B cell (primary cell): ENCODE measurements around the gene NXNL1. TPM values are rescaled to one million over a fixed set of nuclear protein-coding genes. Genes with fewer than 3 reads are reported as not detected.

Experiments used
- ATAC-seq: fragments of 200-7000 bp; cut with Tn5 transposase; one replicate; pipeline ENCODE4 v1.10.0; 2021; ENCODE audit warnings: low read depth, mild to moderate bottlenecking, moderate number of reproducible peaks, moderate library complexity
- CTCF ChIA-PET: fragments of 350-600 bp; sonication (Branson Sonifier 250); formaldehyde crosslinking; loops from one replicate; lab custom pipeline; 2021; ENCODE audit warnings: antibody characterized with exemption, inconsistent platforms; lab: Charles Lee
- POLR2A ChIA-PET: fragments of 350-600 bp; sonication (Branson Sonifier 250); formaldehyde crosslinking; loops from one replicate; lab custom pipeline; 2021; ENCODE audit warnings: antibody characterized with exemption; lab: Charles Lee
- DNase-seq: peaks from one replicate; pipeline ENCODE4 v3.0.0; 2013
- H2AFZ ChIP-seq: 2 replicates; pipeline ENCODE4 v1.6.1; 2012; ENCODE audit warnings: mild to moderate bottlenecking, low read depth, low read length; ENCODE audit not compliant: insufficient read depth, poor library complexity, severe bottlenecking
- H3K27ac ChIP-seq, 2 donors: 1 replicate in 1 of 2; 2 replicates in 1 of 2; pipeline ENCODE4 v1.5.1; 2012 to 2013; ENCODE audit warnings: low read length in 2 of 2, mild to moderate bottlenecking in 2 of 2, moderate library complexity in 1 of 2
- H3K27me3 ChIP-seq, 4 experiments: fragments of 200-600 bp in 1 of 4; sonication (generic) in 1 of 4; replicated peaks in 1 of 4; 1 replicate in 2 of 4; 2 replicates in 2 of 4; pipeline versions ENCODE4 v1.6.1 to v1.7.0; 2013 to 2016; ENCODE audit warnings: low read length in 3 of 4, mild to moderate bottlenecking in 2 of 4, mixed read lengths in 1 of 4, moderate library complexity in 1 of 4; ENCODE audit not compliant: insufficient read depth in 4 of 4, control insufficient read depth in 3 of 4; ENCODE audit errors: control extremely low read depth in 1 of 4
- H3K36me3 ChIP-seq, 2 experiments: replicated peaks in 1 of 2; 1 replicate in 1 of 2; 2 replicates in 1 of 2; pipeline versions ENCODE4 v1.6.1 to v1.7.1; 2013; ENCODE audit warnings: low read length in 1 of 2; ENCODE audit not compliant: insufficient read depth in 2 of 2, control insufficient read depth in 1 of 2; ENCODE audit errors: control extremely low read depth in 1 of 2, extremely low read depth in 1 of 2
- H3K4me1 ChIP-seq, 2 donors: fragments of 200-600 bp in 1 of 2; sonication (generic) in 1 of 2; 1 replicate in 1 of 2; 2 replicates in 1 of 2; pipeline versions ENCODE4 v1.5.1 to v1.6.1; 2013 to 2017; ENCODE audit warnings: low read length in 2 of 2; ENCODE audit not compliant: control insufficient read depth in 2 of 2, insufficient read depth in 2 of 2
- H3K4me2 ChIP-seq: replicated peaks from 2 replicates; pipeline ENCODE3; 2012; ENCODE audit warnings: mild to moderate bottlenecking, low read depth, low read length; ENCODE audit not compliant: poor library complexity, severe bottlenecking
- H3K4me3 ChIP-seq, 5 experiments: fragments of 200-600 bp in 1 of 5; sonication (generic) in 1 of 5; 1 replicate in 3 of 5; 2 replicates in 2 of 5; pipeline versions ENCODE4 v1.5.1 to v1.7.0; 2011 to 2016; ENCODE audit warnings: low read length in 4 of 5, mild to moderate bottlenecking in 4 of 5, low read depth in 2 of 5, control low read depth in 1 of 5, moderate library complexity in 1 of 5; ENCODE audit not compliant: insufficient read depth in 1 of 5; ENCODE audit errors: control extremely low read depth in 1 of 5, extremely low read depth in 1 of 5
- H3K79me2 ChIP-seq: fragments of 200-600 bp; sonication (generic); one replicate; pipeline ENCODE4 v1.6.0; 2016; ENCODE audit warnings: low read length; ENCODE audit not compliant: control insufficient read depth, insufficient read depth
- H3K9ac ChIP-seq: fragments of 200-600 bp; sonication (generic); 2 replicates; pipeline ENCODE4 v1.6.1; 2017; ENCODE audit warnings: mild to moderate bottlenecking, low read length, moderate library complexity
- H3K9me3 ChIP-seq, 3 donors: one replicate each; pipeline versions ENCODE4 v1.6.1 to v1.7.1; 2013; ENCODE audit warnings: low read length in 2 of 3; ENCODE audit not compliant: control insufficient read depth in 2 of 3, insufficient read depth in 1 of 3; ENCODE audit errors: control extremely low read depth in 1 of 3
- H4K20me1 ChIP-seq: 2 replicates; pipeline ENCODE4 v1.6.0; 2012; ENCODE audit warnings: mild to moderate bottlenecking, low read length; ENCODE audit not compliant: insufficient read depth, control insufficient read depth, poor library complexity, severe bottlenecking
- H3K27ac Mint-ChIP-seq: one replicate; pipeline ENCODE4 v1.8.0; 2021; ENCODE audit warnings: mixed read lengths
- H3K27me3 Mint-ChIP-seq: one replicate; pipeline ENCODE4 v1.8.0; 2021; ENCODE audit warnings: mixed read lengths
- H3K4me1 Mint-ChIP-seq: one replicate; pipeline ENCODE4 v1.8.0; 2021; ENCODE audit warnings: mixed read lengths
- H3K4me3 Mint-ChIP-seq: one replicate; pipeline ENCODE4 v1.8.0; 2021; ENCODE audit warnings: mixed read lengths
- H3K9me3 Mint-ChIP-seq: one replicate; pipeline ENCODE4 v1.8.0; 2022; ENCODE audit warnings: mixed read lengths; ENCODE audit not compliant: insufficient read depth
- EZH2 ChIP-seq: IDR thresholded peaks from 2 replicates; pipeline ENCODE4 v1.6.1; 2012; ENCODE audit warnings: borderline replicate concordance, low read depth, mild to moderate bottlenecking, moderate library complexity, low read length; ENCODE audit not compliant: insufficient read depth, poor library complexity, severe bottlenecking
- WGBS: methylation state at CpG from one replicate; pipeline ENCODE4 v1.1.5; 2013; ENCODE audit warnings: missing lambda C conversion rate; ENCODE audit not compliant: insufficient coverage; 5-methylcytosine and 5-hydroxymethylcytosine counted together
- intact Hi-C: fragments of 100-400 bp; cut with micrococcal nuclease; formaldehyde crosslinking; loops from one replicate; pipeline ENCODE4 v1.10.0; 2022
- polyA plus RNA-seq: library from polyadenylated mRNA; depleted of rRNA; stranded (reverse); fragments of >200 nt; gene quantifications from 2 replicates; pipeline ENCODE4 v1.2.3, GENCODE V29; 2012
- total RNA-seq, 2 donors: library from RNA; stranded (reverse); fragments of 120-200 nt in 1 of 2; gene quantifications; 1 replicate in 1 of 2; 2 replicates in 1 of 2; pipeline versions ENCODE4 v1.2.3 to v1.2.4, GENCODE V29; 2013 to 2022
- TF ChIP-seq, protein P1 (sequence below): fragments of 200-600 bp; IDR thresholded peaks from one replicate; pipeline ENCODE4 v1.8.0; 2022; ENCODE audit warnings: antibody characterized with exemption, mild to moderate bottlenecking

Gene NXNL1
- total and polyA plus RNA-seq, 2 donors (not counting 1 experiment from before 2014, with no cell fraction given), result not detected

DNA sequence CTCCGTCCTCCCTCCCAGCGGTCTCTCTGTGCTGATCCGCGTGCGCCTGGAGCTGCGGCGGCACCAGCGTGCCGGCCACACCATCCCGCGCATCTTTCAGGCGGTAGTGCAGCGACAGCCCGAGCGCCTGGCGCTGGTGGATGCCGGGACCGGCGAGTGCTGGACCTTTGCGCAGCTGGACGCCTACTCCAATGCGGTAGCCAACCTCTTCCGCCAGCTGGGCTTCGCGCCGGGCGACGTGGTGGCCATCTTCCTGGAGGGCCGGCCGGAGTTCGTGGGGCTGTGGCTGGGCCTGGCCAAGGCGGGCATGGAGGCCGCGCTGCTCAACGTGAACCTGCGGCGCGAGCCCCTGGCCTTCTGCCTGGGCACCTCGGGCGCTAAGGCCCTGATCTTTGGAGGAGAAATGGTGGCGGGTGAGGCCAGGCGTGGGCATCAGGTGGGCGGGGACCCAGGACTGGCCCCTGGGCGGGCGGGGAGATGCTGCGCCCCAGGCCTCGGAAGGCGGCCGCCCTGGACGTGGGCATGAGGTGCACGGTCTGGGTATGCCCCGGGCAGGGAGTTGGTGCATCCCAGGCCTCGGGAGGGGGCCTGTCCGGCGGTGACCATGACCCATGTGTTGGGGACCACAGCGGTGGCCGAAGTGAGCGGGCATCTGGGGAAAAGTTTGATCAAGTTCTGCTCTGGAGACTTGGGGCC lies 26.0 kb upstream of the NXNL1 start:
- no peak overlapping the region for H2AFZ ChIP-seq
- ChIA-PET CTCF (interaction anchor here (0.5 kb wide), 1 partner anchor 85 kb away, joined by 3 read pairs; no protein-coding TSS in a partner anchor), POLR2A (no interaction called here)
- no peaks in the 10 kb centered on the region for H3K27me3 Mint-ChIP-seq
- 98% methylated on average over 58 of the region's 58 CpGs for WGBS
- no peaks in the 10 kb centered on the region for H3K9me3 ChIP-seq
- H3K36me3 ChIP-seq, result no peaks in the 10 kb centered on the region
- H3K79me2 ChIP-seq, result no peaks in the 10 kb centered on the region
- intact Hi-C loops, result no loop called here
- H4K20me1 ChIP-seq, result no peaks in the 10 kb centered on the region
- no peak overlapping the region for H3K4me2 ChIP-seq
- H3K4me1 Mint-ChIP-seq, result peaks cover 13% of the 10 kb centered on the region
- H3K27ac ChIP-seq, result no peak overlapping the region
- no peak for TF ChIP-seq EZH2
- TF ChIP-seq, protein P1, sequence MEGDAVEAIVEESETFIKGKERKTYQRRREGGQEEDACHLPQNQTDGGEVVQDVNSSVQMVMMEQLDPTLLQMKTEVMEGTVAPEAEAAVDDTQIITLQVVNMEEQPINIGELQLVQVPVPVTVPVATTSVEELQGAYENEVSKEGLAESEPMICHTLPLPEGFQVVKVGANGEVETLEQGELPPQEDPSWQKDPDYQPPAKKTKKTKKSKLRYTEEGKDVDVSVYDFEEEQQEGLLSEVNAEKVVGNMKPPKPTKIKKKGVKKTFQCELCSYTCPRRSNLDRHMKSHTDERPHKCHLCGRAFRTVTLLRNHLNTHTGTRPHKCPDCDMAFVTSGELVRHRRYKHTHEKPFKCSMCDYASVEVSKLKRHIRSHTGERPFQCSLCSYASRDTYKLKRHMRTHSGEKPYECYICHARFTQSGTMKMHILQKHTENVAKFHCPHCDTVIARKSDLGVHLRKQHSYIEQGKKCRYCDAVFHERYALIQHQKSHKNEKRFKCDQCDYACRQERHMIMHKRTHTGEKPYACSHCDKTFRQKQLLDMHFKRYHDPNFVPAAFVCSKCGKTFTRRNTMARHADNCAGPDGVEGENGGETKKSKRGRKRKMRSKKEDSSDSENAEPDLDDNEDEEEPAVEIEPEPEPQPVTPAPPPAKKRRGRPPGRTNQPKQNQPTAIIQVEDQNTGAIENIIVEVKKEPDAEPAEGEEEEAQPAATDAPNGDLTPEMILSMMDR, result no peak
- no peak overlapping the region for H3K4me3 Mint-ChIP-seq
- no peak overlapping the region for H3K27ac Mint-ChIP-seq
- no peaks in the 10 kb centered on the region for H3K9me3 Mint-ChIP-seq
- no peak for ATAC-seq
- DNase-seq, result no peak
- H3K9ac ChIP-seq, result no peak overlapping the region
- H3K27me3 ChIP-seq, result no peaks in the 10 kb centered on the region
- peaks cover 9 to 20% of the 10 kb centered on the region in 2 donors for H3K4me1 ChIP-seq
- H3K4me3 ChIP-seq, result no peak overlapping the region

DNA sequence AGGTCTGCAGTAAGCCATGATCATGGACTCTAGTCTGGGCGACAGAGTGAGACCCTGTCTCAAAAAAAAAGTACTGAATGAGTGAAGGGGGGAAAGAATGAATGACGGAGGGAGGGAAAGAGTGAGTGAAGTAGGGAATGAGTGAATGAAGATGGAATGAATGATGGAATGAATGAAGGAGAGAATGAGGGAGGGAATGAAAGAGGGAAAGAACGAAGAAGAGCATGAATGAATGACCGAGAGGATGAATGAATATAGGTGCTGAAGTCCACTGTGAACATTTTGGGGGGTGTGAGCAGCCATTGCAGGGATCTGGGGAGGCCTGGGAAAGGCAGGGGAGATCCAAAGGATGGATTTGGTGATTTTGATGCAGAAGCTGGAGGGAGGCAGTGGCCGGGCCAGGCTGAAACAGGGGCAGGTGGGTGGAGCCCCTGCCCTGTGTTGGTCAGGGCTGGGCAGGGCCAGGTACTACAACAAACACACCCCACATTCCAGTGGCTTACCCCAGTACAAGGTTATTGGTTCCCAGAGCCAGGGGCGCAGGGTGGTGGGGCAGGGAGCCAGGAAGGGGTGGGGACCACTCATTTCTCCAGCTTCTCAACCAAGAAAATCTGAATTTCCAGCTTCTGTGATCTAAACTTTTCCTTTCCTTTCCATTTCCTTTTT lies 23.9 kb upstream of the NXNL1 start:
- no peaks in the 10 kb centered on the region for H4K20me1 ChIP-seq
- no peak for ATAC-seq

More for the DNA sequence above, 23.9 kb upstream of the NXNL1 start:
- peaks cover 9 to 20% of the 10 kb centered on the region in 2 donors for H3K4me1 ChIP-seq
- no peak overlapping the region for H2AFZ ChIP-seq
- DNase-seq, result no peak
- 88% methylated on average over 5 of the region's 6 CpGs for WGBS
- no peaks in the 10 kb centered on the region for H3K36me3 ChIP-seq
- no peak overlapping the region for H3K4me2 ChIP-seq
- no peak overlapping the region for H3K27ac ChIP-seq
- H3K27me3 ChIP-seq, result no peaks in the 10 kb centered on the region
- ChIA-PET POLR2A (no interaction called here), CTCF (interaction anchor here (0.6 to 1.9 kb wide), 2 partner anchors 9 to 11 kb away, joined by 3 to 5 read pairs; no protein-coding TSS in a partner anchor)
- Mint-ChIP-seq H3K27me3 (no peaks in the 10 kb centered on the region), H3K4me1 (peaks cover 11% of the 10 kb centered on the region), H3K9me3 (no peaks in the 10 kb centered on the region), H3K4me3 (no peak overlapping the region), H3K27ac (no peak overlapping the region)
- TF ChIP-seq, protein P1, result no peak
- no peak for TF ChIP-seq EZH2
- H3K9me3 ChIP-seq, result no peaks in the 10 kb centered on the region
- no peak overlapping the region for H3K9ac ChIP-seq
- no peak overlapping the region for H3K4me3 ChIP-seq
- intact Hi-C loops, result no loop called here
- no peaks in the 10 kb centered on the region for H3K79me2 ChIP-seq
